Vagina (tissue), 2 donors: ENCODE results near the gene GNG8. TPM values are rescaled to one million over a fixed set of nuclear protein-coding genes. Genes with fewer than 3 reads are reported as not detected.

Experiments used
- DNase-seq, 2 donors: peaks; one replicate each; pipeline ENCODE4 v3.0.0-alpha.2; 2017; ENCODE audit errors: extremely low spot score in 2 of 2
- H3K27ac ChIP-seq: fragments of 200-600 bp; sonication (generic); one replicate; pipeline ENCODE4 v1.5.1; 2019
- H3K27me3 ChIP-seq: fragments of 200-600 bp; sonication (generic); one replicate; pipeline ENCODE4 v1.5.1; 2019
- H3K36me3 ChIP-seq, 2 donors: fragments of 200-600 bp; sonication (generic); one replicate each; pipeline ENCODE4 v1.5.1; 2017 to 2019
- H3K4me1 ChIP-seq: fragments of 200-600 bp; sonication (generic); one replicate; pipeline ENCODE4 v1.5.1; 2019
- H3K4me3 ChIP-seq, 2 donors: fragments of 200-600 bp; sonication (generic); 1 replicate in 1 of 2; 2 replicates in 1 of 2; pipeline ENCODE4 v1.5.1; 2016 to 2019
- H3K9me3 ChIP-seq: fragments of 200-600 bp; sonication (generic); one replicate; pipeline ENCODE4 v1.5.1; 2019
- POLR2A ChIP-seq, 2 donors: fragments of 450-650 bp; IDR thresholded peaks; one replicate each; pipeline ENCODE4 v1.6.1; 2017; ENCODE audit warnings: antibody characterized with exemption in 2 of 2, mild to moderate bottlenecking in 2 of 2, moderate library complexity in 2 of 2
- POLR2AphosphoS5 ChIP-seq, 2 donors: sonication (generic); formaldehyde crosslinking; IDR thresholded peaks; one replicate each; pipeline ENCODE4 v1.9.0; 2017; ENCODE audit warnings: antibody characterized with exemption in 2 of 2, mild to moderate bottlenecking in 2 of 2, low read depth in 1 of 2; ENCODE audit not compliant: insufficient read depth in 1 of 2
- intact Hi-C: fragments of 100-400 bp; cut with DNase I; formaldehyde crosslinking; loops from one replicate; pipeline ENCODE4 v1.15.1; 2023
- total RNA-seq: library from RNA; depleted of rRNA; stranded (reverse); fragments of >200 nt; gene quantifications from one replicate; pipeline ENCODE4 v1.2.3, GENCODE V29; 2016
- TF ChIP-seq, protein P1 (sequence below), 3 experiments: fragments of 450-650 bp in 2 of 3; fragments of 200-600 bp in 1 of 3; sonication (generic) in 1 of 3; IDR thresholded peaks; one replicate each; pipeline ENCODE4 v1.5.1; 2017 to 2019; ENCODE audit warnings: antibody characterized with exemption in 3 of 3, mild to moderate bottlenecking in 2 of 3, moderate library complexity in 2 of 3

GNG8 gene
- total RNA-seq, 1 donor from 2014 or later, result not detected

DNA sequence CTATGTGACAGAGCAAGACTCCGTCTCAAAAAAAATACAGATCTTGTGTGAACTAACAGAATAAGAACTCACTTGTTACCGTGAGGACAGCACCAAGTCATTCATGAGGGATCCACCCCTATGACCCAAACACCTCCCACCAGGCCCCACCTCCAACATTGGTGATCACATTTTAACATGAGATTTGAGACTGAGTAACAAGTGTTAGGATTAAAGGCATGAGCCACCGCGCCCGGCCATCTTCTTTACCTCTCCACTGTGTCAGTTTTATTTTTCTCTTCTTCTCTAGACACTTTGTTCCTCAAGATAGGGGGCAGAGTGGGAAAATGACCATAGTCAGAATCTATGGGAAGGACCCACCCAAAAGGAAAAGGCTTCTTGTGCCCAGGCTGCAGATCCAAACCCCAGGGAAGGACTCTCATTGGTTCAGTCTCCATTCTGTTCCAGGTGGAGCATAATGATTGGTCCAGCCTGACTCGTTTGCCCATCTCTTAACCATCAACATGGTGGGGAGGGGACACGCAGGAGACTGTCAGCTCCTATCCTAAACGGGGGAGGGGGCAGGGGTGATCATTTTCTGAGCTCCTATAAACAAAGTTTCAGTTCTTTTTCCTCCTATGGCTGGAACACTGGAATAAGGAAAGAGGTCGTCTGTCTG lies 36.2 kb downstream of the GNG8 start:
- Histone ChIP-seq H3K4me1 (peaks cover 37% of the 10 kb centered on the region), H3K36me3 (no peaks in the 10 kb centered on the region), H3K27me3 (no peaks in the 10 kb centered on the region), H3K27ac (peak overlapping the region; percentile 97), H3K9me3 (no peaks in the 10 kb centered on the region), H3K4me3 (peak overlapping the region; percentile 99)
- no peak for TF ChIP-seq POLR2AphosphoS5 (IDR thresholded peaks at IDR 0.05; ENCODE audit: insufficient read depth in 1 of 2, low read depth in 1 of 2)
- TF ChIP-seq, protein P1, sequence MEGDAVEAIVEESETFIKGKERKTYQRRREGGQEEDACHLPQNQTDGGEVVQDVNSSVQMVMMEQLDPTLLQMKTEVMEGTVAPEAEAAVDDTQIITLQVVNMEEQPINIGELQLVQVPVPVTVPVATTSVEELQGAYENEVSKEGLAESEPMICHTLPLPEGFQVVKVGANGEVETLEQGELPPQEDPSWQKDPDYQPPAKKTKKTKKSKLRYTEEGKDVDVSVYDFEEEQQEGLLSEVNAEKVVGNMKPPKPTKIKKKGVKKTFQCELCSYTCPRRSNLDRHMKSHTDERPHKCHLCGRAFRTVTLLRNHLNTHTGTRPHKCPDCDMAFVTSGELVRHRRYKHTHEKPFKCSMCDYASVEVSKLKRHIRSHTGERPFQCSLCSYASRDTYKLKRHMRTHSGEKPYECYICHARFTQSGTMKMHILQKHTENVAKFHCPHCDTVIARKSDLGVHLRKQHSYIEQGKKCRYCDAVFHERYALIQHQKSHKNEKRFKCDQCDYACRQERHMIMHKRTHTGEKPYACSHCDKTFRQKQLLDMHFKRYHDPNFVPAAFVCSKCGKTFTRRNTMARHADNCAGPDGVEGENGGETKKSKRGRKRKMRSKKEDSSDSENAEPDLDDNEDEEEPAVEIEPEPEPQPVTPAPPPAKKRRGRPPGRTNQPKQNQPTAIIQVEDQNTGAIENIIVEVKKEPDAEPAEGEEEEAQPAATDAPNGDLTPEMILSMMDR (IDR thresholded peaks at IDR 0.05), result no peak
- no peak for TF ChIP-seq POLR2A (IDR thresholded peaks at IDR 0.05)
- intact Hi-C loops, result no loop called here
- no peak for DNase-seq

DNA sequence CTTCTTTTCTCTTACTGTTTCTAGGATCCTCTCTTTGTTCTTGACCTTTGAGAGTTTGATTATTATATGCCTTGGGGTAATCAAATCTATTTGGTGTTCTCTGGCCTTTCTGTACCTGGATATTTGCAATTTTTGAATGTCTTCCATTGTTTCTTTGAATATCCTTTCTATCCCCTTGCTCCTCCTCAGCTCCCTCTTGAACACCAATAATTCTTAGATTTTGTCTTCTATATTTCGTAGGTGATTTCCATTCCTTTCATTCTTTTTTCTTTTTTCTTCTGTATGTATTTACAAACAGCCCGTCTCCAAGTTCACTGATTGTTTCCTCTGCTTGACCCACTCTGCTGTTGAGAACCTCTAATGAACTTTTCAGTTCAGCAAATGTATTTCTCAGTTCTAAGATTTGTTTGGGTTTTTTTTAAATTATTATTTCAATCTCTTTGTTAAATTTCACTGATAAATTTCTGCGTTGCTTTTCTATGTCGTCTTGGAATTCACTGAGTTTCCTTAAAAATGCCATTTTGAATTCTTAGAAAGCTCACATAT lies 37.6 kb downstream of the GNG8 start:
- H3K27ac ChIP-seq, result no peak overlapping the region
- TF ChIP-seq POLR2A (IDR thresholded peaks at IDR 0.05) (no peak), POLR2AphosphoS5 (IDR thresholded peaks at IDR 0.05; ENCODE audit: insufficient read depth in 1 of 2, low read depth in 1 of 2) (no peak)
- TF ChIP-seq, protein P1 (IDR thresholded peaks at IDR 0.05), result no peak
- H3K9me3 ChIP-seq, result no peaks in the 10 kb centered on the region
- no peaks in the 10 kb centered on the region for H3K36me3 ChIP-seq
- no peak for DNase-seq
- intact Hi-C loops, result no loop called here
- peaks cover 23% of the 10 kb centered on the region for H3K4me1 ChIP-seq
- no peaks in the 10 kb centered on the region for H3K27me3 ChIP-seq
- no peak overlapping the region for H3K4me3 ChIP-seq

DNA sequence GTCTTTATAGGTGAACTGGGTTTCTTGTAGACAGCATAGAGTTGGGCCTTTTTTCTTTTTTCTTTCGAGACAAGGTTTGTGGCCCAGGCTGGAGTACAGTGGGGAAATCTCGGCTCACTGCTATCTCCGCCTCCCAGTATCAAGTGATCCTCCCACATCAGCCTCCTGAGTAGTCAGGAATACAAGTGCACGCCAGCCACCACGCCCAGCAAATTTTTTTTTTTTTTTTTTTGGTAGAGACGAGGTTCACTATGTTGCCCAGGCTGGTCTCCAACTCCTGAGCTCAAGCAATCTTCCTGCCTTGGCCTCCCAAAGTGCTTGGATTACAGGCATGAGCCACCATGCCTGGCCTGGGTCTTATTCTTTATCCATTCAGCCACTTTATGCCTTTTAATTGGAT lies 40.0 kb downstream of the GNG8 start:
- no peak for DNase-seq
- Histone ChIP-seq H3K27me3 (no peaks in the 10 kb centered on the region), H3K4me3 (no peak overlapping the region), H3K36me3 (no peaks in the 10 kb centered on the region), H3K27ac (no peak overlapping the region), H3K4me1 (peaks cover 7% of the 10 kb centered on the region), H3K9me3 (no peaks in the 10 kb centered on the region)
- TF ChIP-seq POLR2A (IDR thresholded peaks at IDR 0.05) (no peak), POLR2AphosphoS5 (IDR thresholded peaks at IDR 0.05; ENCODE audit: insufficient read depth in 1 of 2, low read depth in 1 of 2) (no peak)
- TF ChIP-seq, protein P1 (IDR thresholded peaks at IDR 0.05), result no peak
- intact Hi-C loops, result no loop called here

DNA sequence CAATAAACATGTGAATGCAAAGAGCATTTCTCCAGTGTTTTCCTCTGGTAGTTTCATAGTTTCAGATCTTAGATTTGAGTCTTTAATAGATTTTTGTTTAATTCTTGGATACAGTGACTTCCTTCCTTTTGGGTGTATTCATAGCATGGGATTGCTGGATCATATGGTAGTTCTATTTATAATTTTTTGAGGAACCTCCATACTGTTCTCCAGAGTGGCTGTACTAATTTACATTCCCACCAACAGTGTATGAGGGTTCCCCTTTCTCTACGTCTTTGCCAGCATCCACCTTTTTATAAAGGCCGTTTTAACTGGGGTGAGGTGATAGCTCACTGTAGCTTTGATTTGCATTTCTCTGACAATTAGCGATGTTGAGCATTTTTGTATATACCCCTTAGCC lies 44.1 kb downstream of the GNG8 start:
- Histone ChIP-seq H3K9me3 (no peaks in the 10 kb centered on the region), H3K4me3 (no peak overlapping the region), H3K36me3 (no peaks in the 10 kb centered on the region), H3K27me3 (no peaks in the 10 kb centered on the region), H3K4me1 (no peaks in the 10 kb centered on the region), H3K27ac (no peak overlapping the region)
- TF ChIP-seq POLR2AphosphoS5 (IDR thresholded peaks at IDR 0.05; ENCODE audit: insufficient read depth in 1 of 2, low read depth in 1 of 2) (no peak), POLR2A (IDR thresholded peaks at IDR 0.05) (no peak)
- TF ChIP-seq, protein P1 (IDR thresholded peaks at IDR 0.05), result no peak
- intact Hi-C loops, result no loop called here
- no peak for DNase-seq

DNA sequence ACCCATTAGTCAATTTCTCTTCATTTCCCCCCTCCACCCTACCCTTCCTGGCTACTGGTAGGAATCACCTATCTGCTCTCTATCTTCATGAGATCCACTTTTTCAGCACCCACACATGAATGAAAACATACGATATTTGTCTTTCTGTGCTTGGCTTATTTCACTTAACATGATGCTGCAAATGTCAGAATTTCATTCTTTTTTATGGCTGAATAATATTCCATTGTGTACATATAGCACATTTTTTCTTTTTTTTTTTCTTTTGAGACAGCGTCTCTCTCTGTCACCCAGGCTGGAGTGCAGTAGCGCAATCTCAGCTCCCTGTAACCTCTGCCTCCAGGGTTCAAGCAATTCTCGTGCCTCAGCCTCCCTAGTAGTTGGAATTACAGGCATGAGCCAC lies 44.7 kb downstream of the GNG8 start:
- Histone ChIP-seq H3K27ac (no peak overlapping the region), H3K36me3 (no peaks in the 10 kb centered on the region), H3K4me1 (no peaks in the 10 kb centered on the region), H3K9me3 (no peaks in the 10 kb centered on the region), H3K27me3 (no peaks in the 10 kb centered on the region), H3K4me3 (no peak overlapping the region)
- no peak for DNase-seq
- intact Hi-C loops, result no loop called here
- TF ChIP-seq POLR2AphosphoS5 (IDR thresholded peaks at IDR 0.05; ENCODE audit: insufficient read depth in 1 of 2, low read depth in 1 of 2), result no peak
- no peak for TF ChIP-seq POLR2A (IDR thresholded peaks at IDR 0.05)
- TF ChIP-seq, protein P1 (IDR thresholded peaks at IDR 0.05), result no peak
